HCT116 (cell line): ENCODE data around the gene KIFAP3.

Experiments
- EGR1 ChIP-seq: IDR thresholded peaks from 2 replicates; pipeline ENCODE4 v1.6.1; 2012; ENCODE audit warnings: low read depth
- POLR2A ChIP-seq: IDR thresholded peaks from 2 replicates; pipeline ENCODE4 v1.7.0; 2011; ENCODE audit warnings: borderline replicate concordance; ENCODE audit not compliant: insufficient read depth, insufficient read length; ENCODE audit errors: extremely low read depth
- POLR2AphosphoS5 ChIP-seq: IDR thresholded peaks from 2 replicates; pipeline ENCODE4 v1.6.1; 2011; ENCODE audit warnings: mild to moderate bottlenecking, low read depth, low read length, moderate library complexity
- TF ChIP-seq, protein P1 (sequence below), 3 experiments: fragments of 200-600 bp in 1 of 3; sonication (generic) in 1 of 3; IDR thresholded peaks in 2 of 3; conservative IDR thresholded peaks in 1 of 3; 2 replicates each; pipeline ENCODE4 v1.5.1; 2012 to 2017; ENCODE audit warnings: low read depth in 2 of 3, low read length in 2 of 3, antibody characterized with exemption in 1 of 3, borderline replicate concordance in 1 of 3, control low read depth in 1 of 3, mild to moderate bottlenecking in 1 of 3, mixed read lengths in 1 of 3, mixed run types in 1 of 3, moderate library complexity in 1 of 3; ENCODE audit not compliant: insufficient read depth in 1 of 3
- TF ChIP-seq, protein P2 (sequence below): IDR thresholded peaks from 2 replicates; pipeline ENCODE4 v1.6.1; 2011; ENCODE audit warnings: mild to moderate bottlenecking, low read length, moderate library complexity; ENCODE audit not compliant: insufficient replicate concordance; ENCODE audit errors: extremely low read depth
- TF ChIP-seq, protein P3 (sequence below): IDR thresholded peaks from 2 replicates; pipeline ENCODE4 v1.6.1; 2012; ENCODE audit warnings: low read depth

DNA sequence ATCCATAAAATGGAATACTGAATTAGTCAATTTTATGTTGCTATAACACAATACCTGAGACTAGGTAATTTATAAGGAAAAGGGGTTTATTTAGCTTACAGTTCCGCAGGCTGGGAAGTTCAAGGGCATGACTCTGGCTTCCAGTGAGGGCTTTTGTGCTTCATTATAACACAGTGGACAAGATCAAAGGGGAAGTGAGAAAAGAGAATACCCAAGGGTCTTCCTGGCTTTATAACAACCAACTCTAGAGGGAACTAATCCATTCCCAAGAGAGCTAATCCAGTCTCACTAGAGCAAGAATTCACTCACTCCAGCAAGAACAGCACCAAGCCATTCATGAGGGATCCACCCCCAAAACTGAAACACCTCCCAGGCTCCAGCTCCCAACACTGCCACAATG lies 3.1 kb downstream of the KIFAP3 start:
- TF ChIP-seq, protein P1, sequence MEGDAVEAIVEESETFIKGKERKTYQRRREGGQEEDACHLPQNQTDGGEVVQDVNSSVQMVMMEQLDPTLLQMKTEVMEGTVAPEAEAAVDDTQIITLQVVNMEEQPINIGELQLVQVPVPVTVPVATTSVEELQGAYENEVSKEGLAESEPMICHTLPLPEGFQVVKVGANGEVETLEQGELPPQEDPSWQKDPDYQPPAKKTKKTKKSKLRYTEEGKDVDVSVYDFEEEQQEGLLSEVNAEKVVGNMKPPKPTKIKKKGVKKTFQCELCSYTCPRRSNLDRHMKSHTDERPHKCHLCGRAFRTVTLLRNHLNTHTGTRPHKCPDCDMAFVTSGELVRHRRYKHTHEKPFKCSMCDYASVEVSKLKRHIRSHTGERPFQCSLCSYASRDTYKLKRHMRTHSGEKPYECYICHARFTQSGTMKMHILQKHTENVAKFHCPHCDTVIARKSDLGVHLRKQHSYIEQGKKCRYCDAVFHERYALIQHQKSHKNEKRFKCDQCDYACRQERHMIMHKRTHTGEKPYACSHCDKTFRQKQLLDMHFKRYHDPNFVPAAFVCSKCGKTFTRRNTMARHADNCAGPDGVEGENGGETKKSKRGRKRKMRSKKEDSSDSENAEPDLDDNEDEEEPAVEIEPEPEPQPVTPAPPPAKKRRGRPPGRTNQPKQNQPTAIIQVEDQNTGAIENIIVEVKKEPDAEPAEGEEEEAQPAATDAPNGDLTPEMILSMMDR (IDR thresholded peaks at IDR 0.05 in 2 of 3, conservative IDR thresholded peaks at IDR 0.05 in 1 of 3; ENCODE audit: borderline replicate concordance in 1 of 3, insufficient read depth in 1 of 3, low read depth in 2 of 3, low read length in 2 of 3) = no peak
- no peak for TF ChIP-seq POLR2AphosphoS5
- TF ChIP-seq EGR1 = no peak
- no peak for TF ChIP-seq POLR2A
- TF ChIP-seq, protein P2, sequence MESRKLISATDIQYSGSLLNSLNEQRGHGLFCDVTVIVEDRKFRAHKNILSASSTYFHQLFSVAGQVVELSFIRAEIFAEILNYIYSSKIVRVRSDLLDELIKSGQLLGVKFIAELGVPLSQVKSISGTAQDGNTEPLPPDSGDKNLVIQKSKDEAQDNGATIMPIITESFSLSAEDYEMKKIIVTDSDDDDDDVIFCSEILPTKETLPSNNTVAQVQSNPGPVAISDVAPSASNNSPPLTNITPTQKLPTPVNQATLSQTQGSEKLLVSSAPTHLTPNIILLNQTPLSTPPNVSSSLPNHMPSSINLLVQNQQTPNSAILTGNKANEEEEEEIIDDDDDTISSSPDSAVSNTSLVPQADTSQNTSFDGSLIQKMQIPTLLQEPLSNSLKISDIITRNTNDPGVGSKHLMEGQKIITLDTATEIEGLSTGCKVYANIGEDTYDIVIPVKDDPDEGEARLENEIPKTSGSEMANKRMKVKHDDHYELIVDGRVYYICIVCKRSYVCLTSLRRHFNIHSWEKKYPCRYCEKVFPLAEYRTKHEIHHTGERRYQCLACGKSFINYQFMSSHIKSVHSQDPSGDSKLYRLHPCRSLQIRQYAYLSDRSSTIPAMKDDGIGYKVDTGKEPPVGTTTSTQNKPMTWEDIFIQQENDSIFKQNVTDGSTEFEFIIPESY = no peak
- TF ChIP-seq, protein P3, sequence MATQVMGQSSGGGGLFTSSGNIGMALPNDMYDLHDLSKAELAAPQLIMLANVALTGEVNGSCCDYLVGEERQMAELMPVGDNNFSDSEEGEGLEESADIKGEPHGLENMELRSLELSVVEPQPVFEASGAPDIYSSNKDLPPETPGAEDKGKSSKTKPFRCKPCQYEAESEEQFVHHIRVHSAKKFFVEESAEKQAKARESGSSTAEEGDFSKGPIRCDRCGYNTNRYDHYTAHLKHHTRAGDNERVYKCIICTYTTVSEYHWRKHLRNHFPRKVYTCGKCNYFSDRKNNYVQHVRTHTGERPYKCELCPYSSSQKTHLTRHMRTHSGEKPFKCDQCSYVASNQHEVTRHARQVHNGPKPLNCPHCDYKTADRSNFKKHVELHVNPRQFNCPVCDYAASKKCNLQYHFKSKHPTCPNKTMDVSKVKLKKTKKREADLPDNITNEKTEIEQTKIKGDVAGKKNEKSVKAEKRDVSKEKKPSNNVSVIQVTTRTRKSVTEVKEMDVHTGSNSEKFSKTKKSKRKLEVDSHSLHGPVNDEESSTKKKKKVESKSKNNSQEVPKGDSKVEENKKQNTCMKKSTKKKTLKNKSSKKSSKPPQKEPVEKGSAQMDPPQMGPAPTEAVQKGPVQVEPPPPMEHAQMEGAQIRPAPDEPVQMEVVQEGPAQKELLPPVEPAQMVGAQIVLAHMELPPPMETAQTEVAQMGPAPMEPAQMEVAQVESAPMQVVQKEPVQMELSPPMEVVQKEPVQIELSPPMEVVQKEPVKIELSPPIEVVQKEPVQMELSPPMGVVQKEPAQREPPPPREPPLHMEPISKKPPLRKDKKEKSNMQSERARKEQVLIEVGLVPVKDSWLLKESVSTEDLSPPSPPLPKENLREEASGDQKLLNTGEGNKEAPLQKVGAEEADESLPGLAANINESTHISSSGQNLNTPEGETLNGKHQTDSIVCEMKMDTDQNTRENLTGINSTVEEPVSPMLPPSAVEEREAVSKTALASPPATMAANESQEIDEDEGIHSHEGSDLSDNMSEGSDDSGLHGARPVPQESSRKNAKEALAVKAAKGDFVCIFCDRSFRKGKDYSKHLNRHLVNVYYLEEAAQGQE = no peak
